ENCODE data around the gene DAD1. TPM values are rescaled to one million over a fixed set of nuclear protein-coding genes. Genes with fewer than 3 reads are reported as not detected.
"Not testable (repeated sequence)": the region's sequence is repeated elsewhere in the genome, so short reads cannot be mapped to it uniquely, and the experiment has no call there.

Gene DAD1
- 186 TPM for total RNA-seq

GRCh38 chr14:22589096-22589839 lies at the start of gene DAD1:
Gene DAD1 (minus strand): TSS chr14:22589224. CDS start chr14:22589157, 67 bp downstream.
- intact Hi-C loops (cut with DNase I) = loop anchor here (1.0 to 5.0 kb wide), 5 partner anchors 9 to 260 kb away; partner anchors contain the start of genes ABHD4 and SLC7A7
- TF ChIP-seq CTCF (IDR thresholded peaks at IDR 0.05) = peak in 1 of 3 experiments; percentile 34
- H3K27ac ChIP-seq = peak within 1 kb of the TSS; percentile 88 to 95
- DNase-seq (ENCODE audit: low spot score in 2 of 2) = peak; percentile 98 to 100
- no peaks in the 10 kb centered on the region for H3K36me3 ChIP-seq
- H3K27me3 ChIP-seq = no peaks in the 10 kb centered on the region
- peak within 1 kb of the TSS; percentile 67 to 76 for H3K4me3 ChIP-seq
- peaks cover 0 to 21% of the 10 kb centered on the region in 2 donors for H3K4me1 ChIP-seq
- H3K9me3 ChIP-seq = no peaks in the 10 kb centered on the region

- H3K4me3 ChIP-seq; intact Hi-C loops (cut with DNase I); H3K9me3 ChIP-seq; H3K36me3 ChIP-seq; H3K4me1 ChIP-seq; H3K27me3 ChIP-seq; H3K27ac ChIP-seq; DNase-seq (ENCODE audit: low spot score in 2 of 2): not testable (repeated sequence)
Observed at GRCh38 chr14:22635980-22636379, 47.0 kb upstream of the DAD1 start.

GRCh38 chr14:22634233-22634900 lies 45.3 kb upstream of the DAD1 start:
- intact Hi-C loops (cut with DNase I) = no loop called here
- Histone ChIP-seq H3K36me3 (no peaks in the 10 kb centered on the region), H3K4me1 (no peaks in the 10 kb centered on the region), H3K27me3 (no peaks in the 10 kb centered on the region), H3K27ac (no peak overlapping the region), H3K4me3 (no peak overlapping the region), H3K9me3 (no peaks in the 10 kb centered on the region)
- no peak for TF ChIP-seq CTCF (IDR thresholded peaks at IDR 0.05)
- DNase-seq (ENCODE audit: low spot score in 2 of 2) = no peak

GRCh38 chr14:22630486-22630885 lies 41.5 kb upstream of the DAD1 start:
- H3K27ac ChIP-seq = no peak overlapping the region
- no peaks in the 10 kb centered on the region for H3K36me3 ChIP-seq
- no peaks in the 10 kb centered on the region for H3K4me1 ChIP-seq
- intact Hi-C loops (cut with DNase I) = no loop called here
- H3K9me3 ChIP-seq = no peaks in the 10 kb centered on the region
- TF ChIP-seq CTCF (IDR thresholded peaks at IDR 0.05) = no peak
- DNase-seq (ENCODE audit: low spot score in 2 of 2) = no peak
- no peak overlapping the region for H3K4me3 ChIP-seq
- no peaks in the 10 kb centered on the region for H3K27me3 ChIP-seq

GRCh38 chr14:22630066-22630465 lies 41.0 kb upstream of the DAD1 start:
- DNase-seq (ENCODE audit: low spot score in 2 of 2) = no peak
- no peak for TF ChIP-seq CTCF (IDR thresholded peaks at IDR 0.05)
- no peaks in the 10 kb centered on the region for H3K27me3 ChIP-seq
- intact Hi-C loops (cut with DNase I) = no loop called here
- no peak overlapping the region for H3K27ac ChIP-seq
- H3K9me3 ChIP-seq = no peaks in the 10 kb centered on the region
- H3K36me3 ChIP-seq = no peaks in the 10 kb centered on the region
- no peak overlapping the region for H3K4me3 ChIP-seq
- H3K4me1 ChIP-seq = no peaks in the 10 kb centered on the region

GRCh38 chr14:22629361-22629760 lies 40.3 kb upstream of the DAD1 start:
- no peaks in the 10 kb centered on the region for H3K4me1 ChIP-seq
- H3K9me3 ChIP-seq = no peaks in the 10 kb centered on the region
- no peak for TF ChIP-seq CTCF (IDR thresholded peaks at IDR 0.05)
- no peaks in the 10 kb centered on the region for H3K36me3 ChIP-seq
- peak in 1 of 2 donors; percentile 9 for DNase-seq (ENCODE audit: low spot score in 2 of 2)
- intact Hi-C loops (cut with DNase I) = no loop called here
- no peak overlapping the region for H3K4me3 ChIP-seq
- H3K27ac ChIP-seq = no peak overlapping the region
- no peaks in the 10 kb centered on the region for H3K27me3 ChIP-seq

All from ascending aorta (tissue), 2 donors.